Measurements from ENCODE around the gene TMEM184B.

Gene TMEM184B

GRCh38 chr22:38221908-38222796 lies 50.7 kb downstream of the TMEM184B start:
- DNase-seq: no peak

- no peak for DNase-seq
Measured at GRCh38 chr22:38221407-38221806, 51.4 kb downstream of the TMEM184B start.

GRCh38 chr22:38220653-38221386 lies 52.0 kb downstream of the TMEM184B start:
- DNase-seq: no peak

- DNase-seq: no peak
Measured at GRCh38 chr22:38220163-38220562, 52.6 kb downstream of the TMEM184B start.

GRCh38 chr22:38219632-38220031 lies 53.2 kb downstream of the TMEM184B start:
- DNase-seq: no peak

DNA sequence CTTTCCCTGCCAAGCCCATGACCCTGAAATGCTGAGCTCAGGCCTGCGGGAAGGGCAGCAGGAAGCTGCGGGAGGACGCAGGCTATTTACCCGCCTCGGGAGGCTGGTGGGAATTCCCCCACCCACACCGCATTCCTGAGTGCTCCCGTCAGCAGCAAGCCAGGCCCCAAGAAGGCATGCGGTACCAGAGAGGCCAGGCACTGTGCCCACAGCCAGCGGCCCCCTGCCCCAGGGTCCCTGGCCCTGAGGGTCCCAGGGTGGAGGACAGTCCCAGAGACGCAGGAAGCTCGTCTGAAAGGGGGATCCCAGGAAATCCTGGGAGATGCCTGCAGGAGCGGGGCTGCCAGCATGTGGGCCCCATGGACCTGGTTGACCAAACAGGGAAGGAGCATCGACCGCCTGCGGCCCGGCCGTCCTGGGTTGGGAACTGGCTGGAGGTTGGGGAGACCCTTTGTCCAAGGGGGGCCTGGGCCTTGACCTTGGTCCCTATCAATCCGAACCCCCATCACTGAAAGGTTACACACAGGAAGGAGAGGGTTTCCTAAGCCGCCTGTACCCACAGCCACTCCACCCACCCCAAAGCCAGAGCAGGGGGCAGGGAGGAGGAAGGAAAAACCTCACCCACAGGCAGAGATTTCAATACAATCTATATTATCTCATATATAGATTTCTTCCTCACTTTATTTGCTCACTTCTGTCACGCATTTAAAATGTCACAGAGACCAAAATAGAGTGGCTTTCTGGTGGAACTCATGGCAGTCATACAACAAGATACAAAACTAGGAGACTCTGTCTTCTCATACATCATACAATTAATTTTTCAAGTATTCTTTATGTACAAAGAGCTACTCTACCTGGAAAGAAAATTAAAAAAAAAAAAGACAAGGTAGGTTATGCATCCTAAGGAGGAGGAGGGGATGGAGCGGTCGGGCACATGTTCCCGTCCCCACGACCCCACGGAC lies 53.9 kb downstream of the TMEM184B start:
- no peak for DNase-seq

DNA sequence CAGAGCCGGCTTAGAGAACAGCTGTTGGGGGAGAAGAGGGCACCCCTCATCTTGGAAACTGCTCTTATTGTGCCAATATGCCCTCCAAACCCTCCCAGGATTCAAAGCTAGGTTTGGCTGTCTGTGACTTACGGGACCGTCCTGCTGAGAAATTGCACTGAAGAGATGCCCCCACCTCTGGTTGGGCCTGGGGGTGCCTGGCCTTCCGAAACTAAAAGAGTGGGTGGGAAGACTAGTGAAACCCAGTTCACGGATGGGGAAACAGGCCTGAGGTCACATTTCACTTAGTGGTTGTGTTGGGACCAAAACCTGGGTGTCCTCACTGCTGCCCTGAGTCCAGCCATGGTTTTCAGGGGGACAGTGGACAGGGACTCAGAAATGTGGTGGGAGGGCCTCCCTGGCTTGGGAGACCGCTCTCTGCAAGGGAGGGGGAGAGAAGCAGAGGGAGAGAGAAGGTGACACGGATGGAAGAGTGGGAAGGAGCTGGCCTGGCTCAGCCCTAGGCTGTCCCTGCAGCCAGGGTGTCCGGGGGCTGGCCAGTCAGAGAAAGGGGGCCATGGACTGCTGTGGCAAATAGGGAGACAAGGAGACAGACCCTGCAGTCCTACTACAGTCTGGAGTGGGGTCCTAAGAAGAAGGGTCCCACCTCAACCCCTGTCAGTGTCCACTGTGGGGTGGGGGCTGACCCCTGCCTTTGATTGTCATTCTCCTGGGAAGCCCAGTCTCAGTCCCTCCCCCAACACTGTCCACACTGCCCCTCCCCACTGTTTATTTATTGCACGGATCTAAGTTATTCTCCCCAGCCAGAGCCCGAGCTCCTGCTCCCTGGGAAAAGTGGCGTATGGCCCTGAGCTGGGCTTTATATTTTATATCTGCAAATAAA lies 57.4 kb downstream of the TMEM184B start:
- no peak for DNase-seq

DNA sequence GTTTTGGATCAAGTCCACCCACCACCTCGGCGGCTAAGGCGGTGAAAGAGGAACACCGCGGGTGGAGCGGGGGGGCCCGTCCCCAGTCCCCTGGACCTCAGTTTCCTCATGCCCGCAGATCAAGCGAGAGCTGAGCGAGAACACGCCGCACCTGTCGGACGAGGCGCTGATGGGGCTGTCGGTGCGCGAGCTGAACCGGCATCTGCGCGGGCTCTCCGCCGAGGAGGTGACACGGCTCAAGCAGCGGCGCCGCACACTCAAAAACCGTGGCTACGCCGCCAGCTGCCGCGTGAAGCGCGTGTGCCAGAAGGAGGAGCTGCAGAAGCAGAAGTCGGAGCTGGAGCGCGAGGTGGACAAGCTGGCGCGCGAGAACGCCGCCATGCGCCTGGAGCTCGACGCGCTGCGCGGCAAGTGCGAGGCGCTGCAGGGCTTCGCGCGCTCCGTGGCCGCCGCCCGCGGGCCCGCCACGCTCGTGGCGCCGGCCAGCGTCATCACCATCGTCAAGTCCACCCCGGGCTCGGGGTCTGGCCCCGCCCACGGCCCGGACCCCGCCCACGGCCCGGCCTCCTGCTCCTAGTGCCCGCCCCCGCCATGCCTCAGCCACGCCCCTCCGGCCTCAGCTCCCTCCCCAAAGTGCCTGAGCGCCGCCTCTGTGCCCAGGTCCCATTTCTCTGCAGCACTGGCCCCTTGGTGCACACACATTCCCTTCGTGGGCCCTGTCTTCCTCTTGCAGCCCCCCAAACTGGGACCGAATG lies 58.3 kb downstream of the TMEM184B start:
- DNase-seq: no peak

GRCh38 chr22:38213990-38214301 lies 58.9 kb downstream of the TMEM184B start:
- no peak for DNase-seq

DNA sequence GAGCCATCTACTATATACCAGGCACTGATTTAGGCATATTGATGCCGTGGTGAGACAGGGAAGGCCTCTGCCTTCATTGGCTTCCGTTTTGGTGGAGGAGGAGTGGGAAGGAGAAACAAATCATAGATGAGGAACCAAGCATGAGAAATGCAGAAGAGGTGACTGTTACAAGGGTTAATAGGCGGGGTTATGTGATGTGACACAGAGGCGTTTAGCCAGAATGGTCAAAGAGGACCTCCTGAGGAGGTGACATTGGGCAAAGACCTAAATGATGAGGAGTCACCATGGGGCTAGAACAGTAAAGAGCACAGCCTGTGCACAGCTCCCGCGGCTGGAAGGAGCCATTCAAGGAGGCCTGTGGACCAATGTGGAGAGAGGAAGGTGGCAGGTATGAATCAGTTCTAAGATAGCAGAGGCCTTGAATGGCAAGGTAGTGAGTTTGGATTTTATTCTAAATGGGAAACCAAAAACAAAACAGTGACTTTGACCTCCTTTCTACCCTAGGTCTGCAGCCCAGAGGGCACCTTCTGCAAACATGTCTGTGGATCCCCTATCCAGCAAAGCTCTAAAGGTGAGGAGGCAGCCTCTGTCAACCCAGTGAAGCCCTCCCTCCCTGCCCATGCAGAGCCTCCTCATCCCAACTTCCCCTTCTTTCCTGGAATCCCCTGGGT lies 59.4 kb downstream of the TMEM184B start:
- no peak for DNase-seq

GRCh38 chr22:38212442-38212841 lies 60.4 kb downstream of the TMEM184B start:
- no peak for DNase-seq

GRCh38 chr22:38211556-38211955 lies 61.3 kb downstream of the TMEM184B start:
- DNase-seq: no peak

- DNase-seq: no peak
Measured at GRCh38 chr22:38208551-38208968, 64.2 kb downstream of the TMEM184B start.

GRCh38 chr22:38207898-38208432 lies 64.8 kb downstream of the TMEM184B start:
- no peak for DNase-seq

GRCh38 chr22:38205261-38206128 lies 67.3 kb downstream of the TMEM184B start:
- DNase-seq: no peak

DNA sequence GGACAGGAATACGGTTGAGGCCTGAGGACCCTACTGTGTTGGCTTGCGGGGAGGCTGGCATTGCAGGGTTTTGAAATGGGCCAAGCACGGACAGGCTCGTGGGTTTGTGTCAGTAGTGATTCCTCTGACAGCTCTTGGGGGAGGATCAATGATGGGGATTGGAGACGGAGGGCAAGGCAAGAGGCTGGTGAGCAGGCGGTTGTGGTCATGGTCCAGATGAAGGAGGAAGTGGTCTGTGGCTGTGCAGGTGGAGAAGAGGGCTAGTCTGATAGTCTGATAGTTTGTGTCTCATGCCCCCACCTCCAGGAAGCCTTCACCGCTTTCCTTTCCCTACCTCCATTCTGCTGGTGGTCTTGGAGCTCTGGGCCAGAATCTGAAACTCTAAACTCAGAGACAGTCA lies 68.0 kb downstream of the TMEM184B start:
- no peak for DNase-seq

DNA sequence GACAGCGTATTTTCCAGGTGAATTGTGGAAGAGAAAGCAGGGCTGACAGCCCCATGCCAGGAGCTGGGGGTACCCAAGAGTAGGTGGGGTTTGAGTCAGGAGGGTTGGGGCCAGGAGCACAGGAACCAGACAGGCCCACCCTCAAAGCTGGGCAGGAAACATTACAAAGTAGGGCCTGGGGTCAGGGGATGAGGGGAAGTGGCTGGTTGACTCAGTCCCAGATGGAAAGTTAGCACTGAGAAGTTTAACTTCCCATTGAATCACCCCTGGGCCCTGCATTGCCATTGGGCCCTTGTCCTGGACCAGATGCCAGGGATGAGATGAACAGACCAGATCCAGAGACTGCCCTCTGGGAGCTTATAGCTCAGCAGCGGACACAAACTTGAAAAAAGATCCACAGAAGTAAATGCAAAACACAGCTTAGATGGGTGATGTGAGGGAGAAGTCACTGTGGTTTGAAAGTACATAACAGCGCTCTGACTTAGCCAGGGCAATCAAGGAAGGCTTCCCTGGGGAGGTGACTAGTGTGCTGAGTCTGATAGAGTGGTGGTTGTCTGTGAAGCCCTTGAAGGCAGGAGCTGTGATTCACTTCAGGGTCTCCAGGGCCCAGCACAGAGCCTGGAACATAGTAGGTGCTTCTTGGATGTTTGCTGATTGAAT lies 68.8 kb downstream of the TMEM184B start:
- no peak for DNase-seq

DNA sequence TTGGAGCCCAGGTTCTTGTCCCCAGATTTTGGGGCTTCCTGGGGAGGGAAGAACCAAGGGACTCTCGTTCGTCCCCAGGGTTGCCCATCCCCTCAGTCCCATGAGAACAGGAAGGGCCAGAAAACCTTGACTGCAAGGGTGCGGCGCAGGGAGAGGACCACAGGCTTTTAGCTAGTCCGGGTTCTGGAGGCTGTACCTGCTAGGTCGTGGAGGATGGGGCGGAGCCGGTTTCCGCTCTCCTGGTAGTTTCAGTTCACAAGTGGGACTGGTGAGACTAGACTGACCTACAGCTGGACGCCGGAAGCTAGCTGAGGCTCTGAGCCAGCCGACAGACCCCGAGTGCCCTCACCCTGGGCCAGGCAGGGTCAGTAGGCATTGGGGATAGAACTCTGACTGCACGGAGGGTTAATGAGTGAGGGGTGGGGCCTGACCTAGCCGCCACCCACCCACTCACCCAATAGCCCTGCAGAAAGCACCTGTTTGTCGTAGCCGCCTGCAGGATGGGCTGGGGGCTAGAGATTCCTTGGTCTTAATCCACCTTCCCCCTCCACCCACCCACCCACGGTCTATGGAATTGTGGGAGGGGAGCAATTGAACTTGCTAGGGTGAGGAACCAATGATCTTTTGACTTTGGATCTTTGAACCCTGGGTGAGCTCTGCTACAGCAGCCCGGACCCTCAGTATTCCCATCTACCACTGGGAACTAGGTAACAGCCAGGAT lies 69.6 kb downstream of the TMEM184B start:
- DNase-seq: peak; percentile 37
